Spleen (tissue), 11 donors: ENCODE results near the gene PAQR4. TPM values are rescaled to one million over a fixed set of nuclear protein-coding genes. Genes with fewer than 3 reads are reported as not detected.

Experiments used
- DNase-seq: peaks from one replicate; pipeline ENCODE4 v3.0.0-alpha.2; 2020
- H3K27ac ChIP-seq, 8 donors: fragments of 200-600 bp; sonication (generic) in 7 of 8; 1 replicate in 4 of 8; 2 replicates in 4 of 8; pipeline versions ENCODE4 v1.5.0 to v1.8.0; 2016 to 2021; ENCODE audit warnings: inconsistent platforms in 4 of 8, mild to moderate bottlenecking in 4 of 8, moderate library complexity in 1 of 8
- H3K27me3 ChIP-seq, 7 donors: fragments of 200-600 bp; sonication (generic) in 6 of 7; replicated peaks in 1 of 7; 1 replicate in 4 of 7; 2 replicates in 3 of 7; pipeline versions ENCODE4 v1.5.0 to v1.8.0; 2016 to 2021; ENCODE audit warnings: inconsistent platforms in 3 of 7, mild to moderate bottlenecking in 1 of 7
- H3K36me3 ChIP-seq, 6 donors: fragments of 200-600 bp; sonication (generic) in 5 of 6; 1 replicate in 4 of 6; 2 replicates in 2 of 6; pipeline versions ENCODE4 v1.5.0 to v1.8.0; 2016 to 2021; ENCODE audit warnings: inconsistent platforms in 2 of 6
- H3K4me1 ChIP-seq, 6 donors: fragments of 200-600 bp; sonication (generic) in 5 of 6; 1 replicate in 3 of 6; 2 replicates in 3 of 6; pipeline versions ENCODE4 v1.5.0 to v1.8.0; 2016 to 2021; ENCODE audit warnings: inconsistent platforms in 3 of 6
- H3K4me3 ChIP-seq, 8 donors: fragments of 200-600 bp; sonication (generic) in 7 of 8; 1 replicate in 4 of 8; 2 replicates in 4 of 8; pipeline versions ENCODE4 v1.5.0 to v1.8.0; 2016 to 2021; ENCODE audit warnings: inconsistent platforms in 4 of 8, mild to moderate bottlenecking in 4 of 8, moderate library complexity in 2 of 8
- H3K9me3 ChIP-seq, 8 donors: fragments of 200-600 bp; sonication (generic) in 7 of 8; 1 replicate in 4 of 8; 2 replicates in 4 of 8; pipeline versions ENCODE4 v1.5.0 to v1.8.0; 2016 to 2021; ENCODE audit warnings: inconsistent platforms in 4 of 8
- POLR2A ChIP-seq, 3 donors: fragments of 450-650 bp; IDR thresholded peaks; one replicate each; pipeline ENCODE4 v1.5.1; 2017; ENCODE audit warnings: antibody characterized with exemption in 3 of 3, mild to moderate bottlenecking in 1 of 3
- POLR2AphosphoS5 ChIP-seq, 3 donors: sonication (generic); formaldehyde crosslinking; IDR thresholded peaks; one replicate each; pipeline ENCODE4 v1.5.1; 2017; ENCODE audit warnings: antibody characterized with exemption in 3 of 3
- WGBS, 5 donors: extraction: QIAGEN DNeasy Blood & Tissue Kit in 3 of 5; methylation state at CpG; one replicate each; pipeline versions ENCODE4 v1.1.5 to v1.1.7; 2013 to 2018; 5-methylcytosine and 5-hydroxymethylcytosine counted together
- intact Hi-C: fragments of 100-400 bp; cut with DNase I; formaldehyde crosslinking; loops from one replicate; pipeline ENCODE4 v1.15.0; 2023; ENCODE audit warnings: low total_unique reads
- polyA plus RNA-seq, 3 donors: library from polyadenylated mRNA; stranded (reverse); fragments of 200-250 nt; gene quantifications; one replicate each; pipeline ENCODE4 v1.2.1, GENCODE V29; 2013
- total RNA-seq, 7 donors: library from RNA; depleted of rRNA in 3 of 7; stranded (reverse); fragments of >200 nt in 3 of 7; fragmentation: NEBNext Ultra II Directional in 4 of 7; extraction: Animal tissue kit (Norgen Biotek cat#: 25700) in 4 of 7; gene quantifications; one replicate each; pipeline versions ENCODE4 v1.1.0 to v1.2.1, GENCODE V29; 2016 to 2021
- TF ChIP-seq, protein P1 (sequence below), 11 experiments: fragments of 200-600 bp in 7 of 11; fragments of 450-650 bp in 4 of 11; sonication (generic) in 4 of 11; IDR thresholded peaks in 8 of 11; conservative IDR thresholded peaks in 3 of 11; 1 replicate in 7 of 11; 2 replicates in 4 of 11; pipeline versions ENCODE4 v1.4.0 to v1.8.0; 2016 to 2021; ENCODE audit warnings: antibody characterized with exemption in 11 of 11, inconsistent platforms in 4 of 11, mild to moderate bottlenecking in 1 of 11
- donor health status: healthy with polysubstance abuse.
- donor health status: DM: no; HTN: no; CAD: no; lungs with moderate emphysema.
- donor health status: DM: no; HTN: no; CAD: no.
- donor health status: Bipolar disorder and iron deficiency.
- donor health status: healthy.
- donor health status: DM: no; HTN: no; CAD: no.
- donor health status: DM: yes; HTN: yes; CAD: no.

The PAQR4 gene
- total and polyA plus RNA-seq, 10 donors: 2.1 to 9.0 (median 6.3) TPM

GRCh38 chr16:3013998-3014690, 45.0 kb downstream of the PAQR4 start:
- no peak overlapping the region for H3K27ac ChIP-seq
- 60 to 72% (median 68%) methylated on average over 4 to 12 of the region's 12 CpGs for WGBS, 5 donors
- peaks cover 0 to 92% (median 40%) of the 10 kb centered on the region in 7 donors for H3K27me3 ChIP-seq
- intact Hi-C loops: no loop called here
- no peak for TF ChIP-seq POLR2AphosphoS5 (IDR thresholded peaks at IDR 0.05)
- no peak for TF ChIP-seq POLR2A (IDR thresholded peaks at IDR 0.05)
- TF ChIP-seq, protein P1, sequence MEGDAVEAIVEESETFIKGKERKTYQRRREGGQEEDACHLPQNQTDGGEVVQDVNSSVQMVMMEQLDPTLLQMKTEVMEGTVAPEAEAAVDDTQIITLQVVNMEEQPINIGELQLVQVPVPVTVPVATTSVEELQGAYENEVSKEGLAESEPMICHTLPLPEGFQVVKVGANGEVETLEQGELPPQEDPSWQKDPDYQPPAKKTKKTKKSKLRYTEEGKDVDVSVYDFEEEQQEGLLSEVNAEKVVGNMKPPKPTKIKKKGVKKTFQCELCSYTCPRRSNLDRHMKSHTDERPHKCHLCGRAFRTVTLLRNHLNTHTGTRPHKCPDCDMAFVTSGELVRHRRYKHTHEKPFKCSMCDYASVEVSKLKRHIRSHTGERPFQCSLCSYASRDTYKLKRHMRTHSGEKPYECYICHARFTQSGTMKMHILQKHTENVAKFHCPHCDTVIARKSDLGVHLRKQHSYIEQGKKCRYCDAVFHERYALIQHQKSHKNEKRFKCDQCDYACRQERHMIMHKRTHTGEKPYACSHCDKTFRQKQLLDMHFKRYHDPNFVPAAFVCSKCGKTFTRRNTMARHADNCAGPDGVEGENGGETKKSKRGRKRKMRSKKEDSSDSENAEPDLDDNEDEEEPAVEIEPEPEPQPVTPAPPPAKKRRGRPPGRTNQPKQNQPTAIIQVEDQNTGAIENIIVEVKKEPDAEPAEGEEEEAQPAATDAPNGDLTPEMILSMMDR (IDR thresholded peaks at IDR 0.05 in 8 of 11, conservative IDR thresholded peaks at IDR 0.05 in 3 of 11): no peak
- peaks cover 0 to 41% (median 16%) of the 10 kb centered on the region in 6 donors for H3K4me1 ChIP-seq
- no peaks in the 10 kb centered on the region for H3K9me3 ChIP-seq
- H3K4me3 ChIP-seq: no peak overlapping the region
- H3K36me3 ChIP-seq: no peaks in the 10 kb centered on the region
- no peak for DNase-seq

- no peak overlapping the region for H3K4me3 ChIP-seq
- no peak overlapping the region for H3K27ac ChIP-seq
- intact Hi-C loops: no loop called here
- TF ChIP-seq POLR2A (IDR thresholded peaks at IDR 0.05) (no peak), POLR2AphosphoS5 (IDR thresholded peaks at IDR 0.05) (no peak)
- TF ChIP-seq, protein P1 (IDR thresholded peaks at IDR 0.05 in 8 of 11, conservative IDR thresholded peaks at IDR 0.05 in 3 of 11): no peak
- DNase-seq: no peak
- 86 to 95% (median 89%) methylated on average over 6 of the region's 6 CpGs for WGBS, 5 donors
- no peaks in the 10 kb centered on the region for H3K36me3 ChIP-seq
- H3K4me1 ChIP-seq: peaks cover 7 to 41% (median 21%) of the 10 kb centered on the region in 6 donors
- H3K9me3 ChIP-seq: no peaks in the 10 kb centered on the region
- peaks cover 0 to 86% (median 40%) of the 10 kb centered on the region in 7 donors for H3K27me3 ChIP-seq
These were observed 45.8 kb downstream of the PAQR4 start for GRCh38 chr16:3014971-3015370.

DNA sequence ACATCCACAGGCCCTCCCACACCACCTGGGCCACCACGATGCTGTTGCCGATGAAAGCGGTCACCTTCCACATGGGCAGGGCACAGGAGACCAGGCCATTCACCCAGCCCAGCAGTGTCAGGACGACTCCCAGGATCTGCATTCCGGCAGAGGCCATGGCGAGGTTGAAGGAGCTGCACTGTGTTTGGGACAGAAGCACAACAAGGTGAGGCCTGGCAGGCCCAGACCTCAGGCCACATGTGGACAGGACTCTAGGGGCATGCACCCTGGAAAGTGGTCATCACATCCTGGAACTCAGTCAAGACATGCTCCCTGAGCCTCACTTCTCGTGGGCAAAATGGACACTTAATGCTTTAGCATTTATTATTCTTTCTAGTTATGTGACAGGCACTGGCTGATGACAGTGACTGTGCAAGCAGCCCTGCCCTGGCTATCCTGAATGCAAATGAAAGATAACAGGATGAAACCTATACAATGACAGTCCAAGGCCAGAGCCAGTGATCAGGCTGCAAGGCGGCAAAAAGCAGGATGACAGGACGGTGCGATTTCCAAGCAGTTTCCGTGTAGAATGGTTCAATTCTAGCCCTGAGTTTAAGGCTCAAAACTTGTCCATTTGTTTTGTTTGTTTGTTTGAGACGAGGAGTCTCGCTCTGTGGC, 46.8 kb downstream of the PAQR4 start:
- intact Hi-C loops: no loop called here
- H3K4me1 ChIP-seq: peaks cover 11 to 47% (median 30%) of the 10 kb centered on the region in 6 donors
- no peak for TF ChIP-seq POLR2AphosphoS5 (IDR thresholded peaks at IDR 0.05)
- TF ChIP-seq, protein P1 (IDR thresholded peaks at IDR 0.05 in 8 of 11, conservative IDR thresholded peaks at IDR 0.05 in 3 of 11): no peak
- TF ChIP-seq POLR2A (IDR thresholded peaks at IDR 0.05): no peak
- 77 to 92% (median 87%) methylated on average over 7 to 13 of the region's 13 CpGs for WGBS, 5 donors
- H3K9me3 ChIP-seq: no peaks in the 10 kb centered on the region
- no peak for DNase-seq
- no peak overlapping the region for H3K4me3 ChIP-seq
- H3K27ac ChIP-seq: no peak overlapping the region
- no peaks in the 10 kb centered on the region for H3K36me3 ChIP-seq
- peaks cover 0 to 79% (median 40%) of the 10 kb centered on the region in 7 donors for H3K27me3 ChIP-seq

DNA sequence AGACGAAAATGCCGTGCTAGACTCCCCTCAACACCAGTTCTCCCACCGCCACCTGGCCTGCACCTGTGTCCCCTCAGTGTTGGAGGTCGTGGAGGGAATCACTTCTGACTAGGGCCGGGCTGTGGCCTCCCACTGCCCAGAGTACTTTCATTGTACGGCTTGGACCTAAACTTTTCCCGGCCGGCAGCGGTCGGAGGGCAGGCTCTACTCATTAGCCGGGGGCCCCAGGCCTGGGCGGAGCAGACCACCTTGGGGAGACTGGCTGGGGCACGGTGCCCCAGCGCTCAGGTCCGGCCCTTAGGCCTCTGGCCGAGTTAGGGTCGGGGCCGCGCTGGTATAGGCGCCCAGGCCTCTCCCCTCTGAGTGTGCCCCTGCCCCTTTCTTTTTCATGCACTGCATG, 48.2 kb downstream of the PAQR4 start:
- TF ChIP-seq POLR2AphosphoS5 (IDR thresholded peaks at IDR 0.05) (no peak), POLR2A (IDR thresholded peaks at IDR 0.05) (no peak)
- TF ChIP-seq, protein P1 (IDR thresholded peaks at IDR 0.05 in 8 of 11, conservative IDR thresholded peaks at IDR 0.05 in 3 of 11): no peak
- DNase-seq: no peak
- WGBS, 5 donors: 60 to 87% (median 77%) methylated on average over 8 to 20 of the region's 20 CpGs

More for the DNA sequence above, 48.2 kb downstream of the PAQR4 start:
- H3K27ac ChIP-seq: no peak overlapping the region
- no peaks in the 10 kb centered on the region for H3K36me3 ChIP-seq
- intact Hi-C loops: no loop called here
- H3K4me1 ChIP-seq: peaks cover 23 to 55% (median 43%) of the 10 kb centered on the region in 6 donors
- no peak overlapping the region for H3K4me3 ChIP-seq
- peaks cover 0 to 69% (median 32%) of the 10 kb centered on the region in 7 donors for H3K27me3 ChIP-seq
- no peaks in the 10 kb centered on the region for H3K9me3 ChIP-seq
